HG02678 (cell line): ENCODE measurements around the gene RPL37.
"Not testable (repeated sequence)": the region's sequence is repeated elsewhere in the genome, so short reads cannot be mapped to it uniquely, and the experiment has no call there.

ENCODE experiments used
- ATAC-seq: cut with Tn5 transposase; IDR thresholded peaks from one replicate; pipeline ENCODE4 v1.9.1; 2021; ENCODE audit warnings: mild to moderate bottlenecking, moderate library complexity; ENCODE audit not compliant: unreplicated experiment

RPL37 gene

DNA sequence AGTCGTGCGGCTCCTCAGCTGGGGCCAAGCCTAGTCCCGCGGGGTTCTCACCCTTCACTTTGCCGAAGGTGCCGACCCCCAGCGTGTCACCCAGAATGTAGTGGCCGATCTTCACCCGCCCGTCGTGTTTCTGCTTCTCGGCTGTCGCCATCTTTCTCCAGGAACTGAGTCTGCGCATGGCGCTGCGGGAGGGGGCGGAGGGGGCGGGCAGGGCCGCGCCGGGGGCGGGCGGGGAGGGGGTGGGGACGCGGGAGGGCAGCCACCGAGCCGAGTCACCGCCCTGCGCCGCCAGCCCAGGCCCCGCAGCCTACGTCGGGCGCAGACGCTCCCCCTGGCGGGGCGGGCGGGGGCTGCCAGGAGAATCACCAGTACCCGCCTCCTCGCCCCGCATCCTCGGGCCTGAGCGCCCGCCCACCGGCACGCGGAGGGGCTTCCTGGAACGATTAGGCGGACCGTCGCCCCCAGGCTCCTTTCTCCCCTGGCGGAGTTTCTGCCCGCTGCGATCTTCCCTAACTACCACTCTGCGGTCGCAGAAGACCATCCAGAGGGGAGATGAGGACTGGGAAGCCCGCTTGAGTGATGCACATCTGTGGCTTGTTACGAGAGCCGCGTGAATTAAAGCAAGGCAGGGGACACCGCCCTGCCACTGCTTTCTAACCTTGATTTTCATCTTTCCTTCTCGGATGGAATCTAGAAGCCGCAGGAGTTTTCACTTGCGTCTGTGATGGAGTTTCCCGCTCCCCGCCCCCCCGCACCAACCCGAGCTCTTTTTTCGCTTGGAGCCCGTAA lies 36.8 kb downstream of the RPL37 start, which contains the start of gene PRKAA1:
PRKAA1 (minus strand) TSS at position 363 of the 789 bp plus-strand sequence; CDS start at position 178, 185 bp downstream.
- peak; percentile 96 for ATAC-seq

- peak; percentile 37 for ATAC-seq
Measured at GRCh38 chr5:40797273-40798011, 37.6 kb downstream of the RPL37 start.

DNA sequence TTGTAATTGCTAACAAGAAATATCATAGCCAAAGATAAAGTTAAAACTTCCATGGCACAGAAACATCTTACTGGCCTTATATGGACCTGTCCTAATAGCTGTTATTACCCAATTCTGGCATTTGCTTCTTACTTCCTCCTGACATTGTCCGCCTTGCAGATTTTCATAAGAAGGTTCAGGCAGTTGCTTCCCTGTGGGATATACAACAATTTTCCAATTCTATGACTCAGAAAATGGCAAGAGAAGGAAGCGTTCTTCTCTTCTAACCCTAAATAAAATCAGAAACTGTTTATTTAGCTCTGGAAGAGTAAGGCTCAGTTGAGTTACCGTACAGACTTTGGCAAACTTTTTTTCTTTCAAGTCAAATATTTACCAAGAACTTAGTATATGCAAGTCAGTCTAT lies 38.5 kb downstream of the RPL37 start:
- ATAC-seq = no peak

- ATAC-seq = not testable (repeated sequence)
Measured at GRCh38 chr5:40794877-40795276, 40.1 kb downstream of the RPL37 start.

- not testable (repeated sequence) for ATAC-seq
Measured at GRCh38 chr5:40794340-40794739, 40.7 kb downstream of the RPL37 start.

GRCh38 chr5:40792691-40793090 lies 42.3 kb downstream of the RPL37 start:
- ATAC-seq = not testable (repeated sequence)

DNA sequence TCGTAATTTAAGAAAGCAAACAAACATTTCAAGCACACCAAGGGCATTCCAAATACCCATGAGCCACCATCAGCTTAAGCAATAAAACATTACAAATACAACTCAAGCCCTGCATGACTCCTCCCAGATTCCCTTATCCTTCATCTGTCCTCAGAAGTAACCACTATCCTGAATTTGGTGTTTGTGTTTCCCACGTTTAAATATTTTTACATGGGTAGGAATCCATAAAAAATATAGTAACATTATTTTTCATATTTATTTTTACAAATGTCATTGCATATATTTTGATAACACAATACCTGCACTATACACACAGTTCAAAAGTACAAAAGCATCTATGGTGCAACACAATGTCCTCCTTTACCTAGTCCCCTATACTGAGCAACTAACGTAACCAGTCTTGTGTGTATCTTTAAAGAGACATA lies 43.3 kb downstream of the RPL37 start:
- ATAC-seq = no peak

DNA sequence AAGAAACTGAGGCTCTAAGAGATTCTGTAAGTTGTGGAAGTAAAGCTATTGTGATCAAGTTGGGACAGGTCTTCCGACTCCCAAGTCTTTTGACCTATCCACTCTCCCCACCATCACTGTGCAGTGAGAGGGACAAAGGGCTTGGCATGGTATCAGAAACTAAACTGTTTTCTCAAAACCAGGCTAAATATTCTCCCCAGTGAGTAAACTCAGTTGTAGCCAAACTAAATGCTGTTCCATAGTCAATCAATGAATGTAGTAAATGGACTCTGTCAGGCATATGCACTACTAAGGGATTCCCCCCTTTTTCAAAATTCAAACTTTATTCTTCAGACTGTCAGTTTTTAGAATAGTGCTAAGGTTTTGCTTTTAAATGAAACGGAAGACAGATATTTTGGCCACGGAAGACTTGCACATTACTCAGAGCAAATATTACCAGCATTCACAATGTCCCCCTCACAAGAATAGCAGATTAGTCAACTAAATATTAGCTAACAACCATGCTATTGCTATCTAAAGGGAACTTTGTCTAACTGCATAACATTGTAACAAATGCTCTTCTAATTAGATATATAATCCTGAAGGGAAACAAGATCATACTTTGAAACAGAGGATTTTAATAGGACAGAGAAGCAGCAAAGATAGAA lies 44.0 kb downstream of the RPL37 start:
- no peak for ATAC-seq

DNA sequence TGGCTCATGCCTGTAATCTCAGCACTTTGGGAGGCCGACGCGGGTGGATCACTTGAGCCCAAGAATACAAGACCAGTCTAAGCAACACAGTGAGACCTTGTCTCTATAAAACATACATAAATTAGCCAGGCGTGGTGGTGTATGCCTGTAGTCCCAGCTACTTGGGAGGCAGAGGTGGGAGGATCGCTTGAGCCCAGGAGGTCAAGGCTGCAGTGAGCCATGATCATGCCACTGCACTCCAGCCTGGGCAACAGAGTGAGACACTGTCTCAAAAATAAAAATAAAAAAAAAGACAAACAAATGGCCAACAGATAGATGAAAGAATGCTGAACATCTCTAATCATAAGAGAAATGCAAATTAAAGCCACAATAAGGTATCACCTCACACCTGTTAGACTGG lies 46.1 kb downstream of the RPL37 start:
- ATAC-seq = not testable (repeated sequence)

GRCh38 chr5:40787986-40788385 lies 47.0 kb downstream of the RPL37 start:
- ATAC-seq = no peak

DNA sequence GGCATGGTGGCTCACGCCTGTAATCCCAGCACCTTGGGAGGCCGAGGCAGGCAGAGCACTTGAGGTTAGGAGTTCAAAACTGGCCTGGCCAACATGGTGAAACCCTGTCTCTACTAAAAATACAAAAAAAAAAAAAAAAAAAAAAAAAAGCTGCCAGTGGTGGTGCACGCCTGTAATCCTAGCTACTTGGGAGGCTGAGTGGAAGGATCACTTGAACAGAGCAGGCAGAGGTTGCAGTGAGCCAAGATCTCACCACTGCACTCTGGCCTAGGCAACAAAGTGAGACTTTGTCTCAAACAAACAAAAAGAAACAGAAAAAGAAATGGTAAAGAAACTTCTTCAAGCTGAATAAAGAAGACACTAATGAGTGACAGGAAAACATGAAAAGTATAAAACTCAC lies 48.4 kb downstream of the RPL37 start:
- not testable (repeated sequence) for ATAC-seq

- ATAC-seq = no peak
Measured at GRCh38 chr5:40784916-40785315, 50.1 kb downstream of the RPL37 start.

DNA sequence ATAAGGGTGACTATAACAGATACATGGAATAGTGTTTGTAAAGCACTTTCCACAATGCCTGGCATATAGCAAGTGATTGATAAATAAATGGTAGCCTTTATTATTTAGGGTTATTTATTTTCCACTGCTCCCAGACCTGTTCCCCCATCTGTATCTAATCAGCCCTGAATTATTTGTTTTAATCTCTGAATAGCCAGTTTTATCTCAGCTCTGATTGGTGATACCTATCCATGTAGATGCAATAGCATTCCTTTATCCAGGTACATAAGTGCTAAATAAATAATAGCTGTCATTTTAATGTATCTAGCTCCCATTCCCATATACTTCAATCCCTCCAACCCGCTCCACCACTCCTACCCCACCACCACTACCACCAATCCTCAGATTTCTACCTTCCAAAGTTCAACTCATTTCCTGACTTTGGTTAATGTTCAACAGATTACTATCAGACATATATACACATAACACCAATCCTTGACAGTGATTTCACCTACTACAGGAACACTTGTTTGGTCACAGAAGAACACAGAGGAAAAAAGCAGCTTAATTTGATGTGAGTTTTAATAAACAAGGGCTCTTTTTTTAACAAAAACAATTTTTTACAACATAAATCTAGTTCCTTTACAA lies 50.9 kb downstream of the RPL37 start:
- no peak for ATAC-seq

- ATAC-seq = no peak
Measured at GRCh38 chr5:40781843-40782409, 53.1 kb downstream of the RPL37 start.

DNA sequence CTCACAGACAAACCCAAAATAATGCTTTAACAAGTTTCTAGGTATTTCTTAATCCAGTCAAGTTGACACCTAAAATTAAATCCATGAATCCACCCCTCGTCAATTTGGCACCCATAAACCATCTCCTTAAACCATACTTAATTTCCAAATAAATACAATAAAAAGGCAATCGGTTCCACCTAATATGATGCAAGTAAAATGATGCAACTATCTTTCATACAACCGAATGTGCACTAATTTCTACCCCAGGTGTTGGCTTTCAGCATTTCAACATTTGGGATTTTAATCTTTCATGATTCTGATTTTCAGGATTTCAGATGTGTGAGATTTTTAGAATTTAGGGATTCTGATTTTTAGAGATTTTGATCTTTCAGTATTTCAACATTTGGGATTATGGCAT lies 54.2 kb downstream of the RPL37 start:
- ATAC-seq = no peak

DNA sequence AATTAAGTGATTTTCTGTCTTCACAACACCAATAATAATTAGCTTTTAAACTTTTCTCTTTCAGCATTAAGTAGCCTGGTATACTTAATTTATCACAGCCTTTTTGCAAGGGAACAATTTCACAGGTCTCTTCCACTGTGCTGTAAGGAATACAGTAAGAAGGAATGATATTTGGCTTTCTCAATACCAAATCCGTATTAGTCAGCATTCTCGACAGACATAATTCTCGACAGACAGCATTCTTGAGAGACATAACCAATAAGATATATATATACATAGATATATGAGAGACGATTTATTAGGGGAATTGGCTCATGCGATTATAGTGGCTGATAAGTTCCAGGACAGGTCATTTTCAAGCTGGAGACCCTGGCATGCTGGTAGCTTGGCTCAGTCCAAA lies 54.8 kb downstream of the RPL37 start:
- ATAC-seq = no peak

DNA sequence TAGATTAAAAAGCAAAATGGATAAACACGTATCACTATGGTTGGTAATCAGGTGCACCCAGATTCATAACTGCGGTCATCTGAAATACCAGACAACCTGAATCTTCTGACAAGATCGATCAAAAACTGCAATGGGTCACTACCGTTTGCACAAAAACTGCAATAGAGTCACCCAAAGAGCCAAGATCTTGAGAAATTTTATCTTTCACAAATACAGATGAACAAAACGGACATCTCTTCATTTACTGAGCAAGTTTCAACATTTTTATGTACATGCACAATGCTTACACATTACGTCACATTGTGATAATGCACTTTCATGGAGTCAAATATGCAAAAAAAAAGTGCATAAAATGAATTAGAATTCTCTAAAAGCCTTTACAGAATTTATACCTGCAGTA lies 55.5 kb downstream of the RPL37 start:
- ATAC-seq = no peak

- ATAC-seq = no peak
Measured at GRCh38 chr5:40778133-40778532, 56.9 kb downstream of the RPL37 start.

DNA sequence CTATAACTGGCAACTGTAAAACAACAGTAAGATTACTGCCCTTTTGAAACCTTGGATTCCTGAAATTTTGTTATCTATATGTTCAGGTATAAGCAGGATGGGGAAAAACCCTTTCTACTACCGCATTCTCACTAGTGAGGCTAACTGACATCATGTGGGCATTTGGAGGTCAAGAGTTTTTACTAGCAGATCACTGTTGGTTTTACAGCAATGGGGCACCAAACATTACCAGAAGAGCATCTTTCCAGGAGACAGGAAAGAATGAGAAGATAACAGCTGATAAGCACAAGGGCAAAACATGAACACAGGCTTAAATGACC lies 58.4 kb downstream of the RPL37 start:
- no peak for ATAC-seq

DNA sequence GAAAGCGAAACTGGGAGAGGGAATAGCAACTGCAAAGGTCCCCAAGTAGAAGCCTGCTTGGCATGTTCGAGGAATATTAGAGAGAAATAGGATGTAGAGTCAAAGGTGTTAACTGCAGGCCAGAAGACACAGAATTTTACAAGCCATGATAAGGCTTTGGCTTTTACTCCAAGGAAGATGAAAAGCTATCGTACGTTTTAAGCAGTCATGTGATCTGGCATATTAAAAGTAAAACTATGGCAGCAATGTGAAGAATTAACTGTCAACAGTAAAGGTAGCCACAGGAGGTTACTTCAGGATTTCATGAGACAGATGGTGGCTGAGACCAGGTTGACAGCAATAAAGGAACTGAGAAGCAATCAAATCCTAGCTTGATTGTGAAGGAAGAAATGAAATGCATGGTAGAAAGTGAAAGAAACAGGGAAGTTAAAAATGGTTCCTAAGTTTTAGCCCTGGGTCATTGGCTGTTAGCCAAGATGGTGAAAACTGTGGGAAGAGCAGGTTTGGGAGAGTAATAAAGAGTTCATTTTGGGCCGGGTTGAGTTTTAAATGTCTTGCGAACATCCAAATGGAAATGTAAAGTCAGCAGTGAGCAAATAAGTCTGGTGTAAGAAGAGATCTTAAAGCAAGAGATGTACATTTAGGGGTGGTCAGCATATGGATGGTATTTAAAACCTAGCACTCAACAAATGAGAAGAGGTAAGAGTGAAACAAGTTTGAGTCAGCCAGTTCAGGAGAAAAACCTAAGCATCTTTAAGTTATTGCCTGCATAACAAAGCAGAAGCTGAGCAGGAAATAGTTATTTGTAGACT lies 59.0 kb downstream of the RPL37 start:
- no peak for ATAC-seq
